NCI-H82 treated with DMSO at 0.1 percent for 48 hours (cell line): ENCODE measurements around the gene TMEM150C.

Source experiments
- DNase-seq: peaks from one replicate; lab custom pipeline; 2025; ENCODE audit not compliant: unreplicated experiment; lab: John Stamatoyannopoulos, UW

The TMEM150C gene

DNA sequence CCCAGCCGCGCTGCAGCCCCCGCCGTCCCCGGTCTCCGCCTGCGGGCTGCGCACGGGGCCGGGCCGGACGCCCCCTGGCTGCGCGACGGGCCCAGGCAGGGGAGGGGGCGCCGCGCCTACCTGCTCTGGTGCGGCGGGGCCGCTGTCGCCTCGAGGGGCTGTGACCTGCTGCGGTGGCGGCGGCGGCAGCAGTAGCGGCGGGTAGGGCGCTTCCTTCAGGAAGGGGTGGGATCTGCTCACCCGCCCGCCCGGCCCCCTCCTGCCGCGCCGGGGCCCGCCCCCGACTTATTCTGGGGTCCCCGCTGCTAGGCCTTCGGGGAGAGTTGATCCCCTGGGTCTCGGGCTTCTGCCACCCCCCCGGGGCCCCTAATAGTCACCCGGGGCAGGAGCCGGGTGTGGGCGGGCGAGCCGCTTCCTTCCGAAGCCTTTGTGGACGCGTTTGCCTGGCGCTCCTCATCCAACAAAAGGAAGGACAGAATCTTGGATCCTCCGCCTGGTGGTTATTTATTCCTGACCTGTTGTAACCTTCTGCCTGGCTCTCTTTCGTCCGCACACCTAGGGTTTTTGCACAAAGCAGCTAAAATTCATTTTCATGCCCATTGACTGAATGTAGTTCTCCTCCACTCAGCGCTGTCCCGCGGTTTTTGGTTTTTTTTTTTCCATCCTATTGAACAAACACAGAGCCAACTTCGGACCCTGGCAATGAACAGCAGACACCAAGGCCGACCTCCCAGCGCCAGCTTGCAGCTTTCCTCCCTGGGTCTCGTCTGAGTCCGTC, at the start of gene TMEM150C:
TSS of gene TMEM150C (minus strand) at position 203 of the 778 bp plus-strand sequence. CDS start 57,331 bp downstream, outside the sequence.
- DNase-seq = no peak

DNA sequence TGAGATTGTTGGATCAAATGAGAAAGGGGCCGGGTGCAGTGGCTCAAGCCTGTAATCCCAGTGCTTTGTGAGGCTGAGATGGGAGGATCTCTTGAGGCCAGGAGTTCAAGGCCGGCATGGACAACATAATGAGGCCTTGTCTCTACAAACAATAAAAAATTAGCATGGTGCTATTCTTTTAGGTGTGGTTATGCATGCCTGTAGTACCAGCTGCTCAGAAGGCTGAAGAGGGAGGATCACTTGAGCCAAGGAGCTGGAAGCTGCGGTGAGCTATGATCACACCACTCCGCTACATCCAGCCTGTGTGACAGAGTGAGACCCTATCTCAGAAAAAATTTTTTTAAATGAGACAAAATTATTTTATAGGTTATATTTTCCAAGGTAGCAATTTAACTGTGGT, 49.7 kb upstream of the TMEM150C start:
- DNase-seq = no peak

DNA sequence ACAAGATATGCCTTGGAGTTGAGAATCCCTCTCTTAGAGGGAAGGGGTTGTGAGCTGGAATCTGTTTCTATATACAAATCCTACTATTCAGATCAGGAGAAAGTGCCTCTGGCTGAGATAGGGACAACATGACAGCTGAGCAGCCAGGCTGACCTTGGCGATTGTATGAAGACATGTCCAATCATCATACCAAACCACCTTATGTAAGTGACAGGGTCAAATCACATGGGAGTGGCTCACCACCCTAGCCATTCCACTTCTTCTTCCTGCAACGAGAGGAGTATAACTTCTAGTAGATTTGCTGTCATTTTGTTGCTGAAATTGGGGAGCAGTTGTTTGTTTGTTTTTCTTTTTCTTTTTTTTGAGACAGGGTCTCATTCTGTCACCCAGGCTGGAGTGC, 48.3 kb upstream of the TMEM150C start:
- DNase-seq = no peak

DNA sequence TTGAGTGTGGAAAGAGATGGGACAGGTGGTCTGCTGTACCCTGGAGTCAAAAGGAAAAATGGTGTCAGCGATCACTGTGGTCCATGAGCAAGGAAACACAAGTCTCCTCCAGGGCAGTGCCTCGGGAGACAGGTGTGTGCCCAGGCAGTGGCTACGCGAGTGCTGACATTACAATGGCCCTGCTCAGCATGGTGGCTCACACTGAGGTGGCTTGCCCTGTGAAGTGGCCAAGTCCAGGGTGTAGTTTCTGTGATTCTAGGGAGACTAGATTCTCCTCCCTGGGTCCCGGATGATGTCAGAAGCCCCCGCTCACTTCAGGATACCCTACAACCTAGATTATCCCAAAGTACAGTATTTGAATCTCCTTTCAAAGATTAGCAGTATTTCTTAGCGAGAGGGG, 44.8 kb upstream of the TMEM150C start:
- DNase-seq = no peak

DNA sequence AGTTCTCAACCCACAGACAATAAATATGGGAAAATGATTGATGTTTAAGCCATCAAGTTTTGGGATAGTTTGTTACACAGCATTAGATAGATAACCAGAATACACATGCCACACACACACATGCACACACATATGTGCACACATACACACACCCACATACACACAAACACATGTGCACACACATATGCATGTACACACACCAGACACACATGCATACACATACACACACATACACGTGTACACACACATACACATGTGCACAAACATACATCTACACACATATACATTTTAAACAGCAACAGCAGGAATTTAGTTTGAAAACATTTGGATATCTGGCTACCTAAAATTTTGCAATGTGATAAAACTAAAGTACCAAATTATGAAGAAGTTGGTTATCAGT, 42.7 kb upstream of the TMEM150C start:
- DNase-seq = no peak

DNA sequence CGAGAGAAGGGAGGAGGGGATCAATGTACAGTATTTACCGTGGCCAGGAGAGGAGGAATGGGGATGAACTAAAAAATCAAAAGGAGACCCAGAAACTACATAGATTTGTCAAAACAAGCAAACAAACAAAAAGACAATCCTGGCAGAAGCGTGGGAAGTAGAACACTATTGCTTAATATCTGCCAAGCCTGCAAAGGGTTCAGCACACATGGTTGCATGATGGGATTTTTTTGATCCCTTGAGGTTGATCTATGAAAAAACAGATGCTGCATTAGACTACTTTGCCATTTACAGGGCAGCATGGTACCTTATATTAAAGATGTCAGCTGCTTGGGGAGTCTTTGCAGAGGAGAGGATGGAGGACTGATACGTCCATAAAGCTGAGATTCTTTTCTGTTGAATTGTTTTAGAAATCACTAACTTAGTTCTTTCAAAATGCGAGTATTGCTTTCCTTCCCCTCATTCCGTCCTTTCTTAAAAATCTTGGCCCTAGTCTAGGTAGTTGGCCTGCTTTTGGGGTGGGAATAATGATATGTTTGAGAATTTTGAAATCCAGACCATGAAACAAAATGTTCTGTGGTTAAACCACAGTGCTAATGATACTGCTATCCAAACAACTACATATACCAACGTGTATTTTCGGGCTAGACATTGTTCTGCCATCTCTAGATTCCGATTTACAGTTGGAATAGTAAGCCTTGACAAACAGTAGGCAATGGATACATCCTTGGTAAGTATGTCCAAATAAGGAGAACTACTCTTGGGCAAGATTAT, 39.6 kb upstream of the TMEM150C start:
- DNase-seq = no peak

DNA sequence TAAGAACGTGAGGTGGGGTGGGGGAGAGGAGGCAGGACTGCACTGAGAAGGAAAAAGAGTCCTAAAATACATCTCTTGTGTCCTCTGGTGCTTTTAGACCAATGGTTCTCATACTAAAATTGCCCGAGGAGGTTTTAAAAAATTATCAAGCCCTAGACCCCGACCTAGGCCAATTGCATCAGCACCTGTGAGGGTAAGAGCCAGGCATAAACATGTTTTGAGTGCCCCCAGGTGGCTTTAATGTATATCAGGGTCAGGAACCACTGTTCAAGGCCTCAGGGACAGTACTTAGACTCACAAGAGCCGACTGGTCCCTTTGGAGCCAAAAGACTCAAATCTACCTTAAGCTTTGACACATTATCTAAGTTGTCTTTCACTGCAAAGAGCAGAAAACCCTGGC, 37.5 kb upstream of the TMEM150C start:
- DNase-seq = no peak

DNA sequence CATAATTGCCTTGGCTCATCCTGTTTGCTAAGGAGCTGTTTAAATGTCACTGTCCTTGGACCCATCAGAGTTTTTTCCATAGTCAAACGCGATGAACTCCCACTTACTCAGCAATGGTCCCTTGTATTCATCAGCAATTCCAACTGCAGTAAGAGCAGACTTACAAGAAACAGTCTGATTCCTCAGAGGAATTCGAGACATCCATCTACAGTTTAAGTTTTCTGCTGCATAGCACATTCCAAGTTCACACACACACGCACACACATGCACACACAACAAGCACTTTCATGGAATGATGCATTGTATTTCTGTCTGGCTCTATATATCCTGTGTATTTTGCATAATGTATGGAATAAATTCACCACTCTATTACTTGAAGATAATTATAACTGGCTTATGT, 32.7 kb upstream of the TMEM150C start:
- DNase-seq = no peak

DNA sequence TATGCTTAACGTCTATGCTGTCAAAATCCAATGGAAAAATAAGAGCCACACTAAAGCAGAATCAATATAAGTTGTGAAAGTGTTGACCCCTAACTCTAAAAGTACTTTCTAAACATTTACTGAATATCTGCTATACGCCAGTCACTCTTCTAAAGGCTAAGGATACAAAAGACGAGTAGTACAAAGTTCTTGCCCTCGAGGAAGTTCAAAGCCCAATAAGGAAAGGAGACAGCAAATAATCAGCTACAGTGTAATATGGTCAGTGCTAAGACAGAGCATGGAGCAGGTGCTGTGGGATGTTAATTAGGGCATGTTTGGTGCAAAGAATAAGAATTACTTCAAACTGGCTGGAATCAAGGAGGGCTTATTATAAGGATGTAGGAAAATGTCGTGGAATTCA, 31.6 kb upstream of the TMEM150C start:
- DNase-seq = no peak

DNA sequence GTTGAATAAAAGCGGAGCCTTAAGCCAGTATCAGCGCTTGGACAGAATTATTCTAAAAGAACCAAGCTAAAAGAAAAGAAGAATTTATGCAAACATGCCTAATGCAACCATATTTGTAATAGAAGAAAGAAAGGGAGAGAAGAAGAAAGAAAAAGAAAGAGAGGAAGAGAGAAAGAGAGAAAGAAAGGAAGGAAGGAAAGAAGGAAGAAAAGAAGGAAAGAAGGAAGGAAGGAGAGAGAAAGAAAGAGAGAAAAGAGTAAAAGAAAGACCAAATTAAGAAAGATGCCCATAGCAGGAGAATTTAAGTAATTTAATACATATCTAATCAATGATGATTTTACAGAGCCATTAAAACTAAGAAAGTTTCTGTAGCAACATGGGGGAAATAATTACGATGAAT, 30.9 kb upstream of the TMEM150C start:
- DNase-seq = no peak

DNA sequence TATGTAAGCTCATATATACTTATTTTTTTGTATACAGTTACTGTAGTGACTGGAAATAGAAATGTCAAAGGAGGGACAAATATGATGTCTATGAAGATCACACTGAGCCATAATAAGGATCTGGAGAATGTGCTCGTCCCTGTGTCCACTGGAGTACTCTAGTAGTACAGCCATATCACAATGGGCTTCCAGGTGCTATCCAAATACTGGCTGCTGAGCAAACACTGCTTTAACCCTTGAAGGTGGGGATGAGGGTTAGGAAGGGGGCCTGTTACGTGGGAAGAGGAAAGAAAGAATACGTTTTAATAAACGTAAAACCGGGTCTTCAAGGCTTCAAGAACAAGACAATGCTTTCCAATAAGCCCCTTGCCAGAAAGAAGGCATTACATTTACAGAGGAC, 29.8 kb upstream of the TMEM150C start:
- DNase-seq = no peak

DNA sequence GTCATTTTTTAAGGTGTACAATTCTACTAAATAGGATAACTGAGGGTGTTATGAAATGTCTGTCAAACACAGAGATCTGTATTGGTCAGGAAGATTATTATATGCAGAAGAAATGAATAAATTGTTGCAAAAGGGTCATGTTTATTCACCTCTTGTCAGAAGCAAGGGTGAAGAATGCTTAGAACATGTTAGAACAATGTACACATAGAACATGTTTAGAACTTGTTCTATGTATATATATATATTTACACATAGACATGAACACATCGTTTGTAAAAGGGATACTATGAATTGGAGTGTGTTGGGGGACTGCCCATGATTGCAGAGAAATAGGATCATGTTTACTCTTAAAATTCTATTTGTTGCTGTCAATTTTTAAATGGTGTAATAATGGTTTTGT, 28.0 kb upstream of the TMEM150C start:
- no peak for DNase-seq

DNA sequence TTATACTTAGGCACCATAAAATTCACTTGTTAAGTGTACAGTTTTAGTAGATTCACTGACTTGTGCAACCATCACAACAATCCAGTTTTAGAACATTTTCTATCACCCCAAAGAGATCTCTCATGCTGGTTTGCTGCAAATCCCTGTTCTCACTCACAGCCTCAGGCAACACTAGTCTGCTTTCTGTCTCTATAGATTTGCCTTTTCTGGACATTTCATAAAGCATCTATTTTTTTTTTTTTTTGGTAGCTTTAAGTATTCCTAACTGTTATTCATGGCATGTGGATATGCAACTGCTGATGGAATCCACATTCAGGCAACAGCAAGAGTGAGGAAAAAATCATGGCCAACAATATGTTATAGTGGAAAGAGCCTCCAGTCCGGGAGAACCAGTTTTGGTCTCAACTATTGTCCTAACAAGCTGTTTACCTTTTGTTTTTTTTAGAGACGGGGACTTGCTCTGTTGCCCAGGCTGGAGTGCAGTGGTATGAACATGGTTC, 27.0 kb upstream of the TMEM150C start:
- no peak for DNase-seq

DNA sequence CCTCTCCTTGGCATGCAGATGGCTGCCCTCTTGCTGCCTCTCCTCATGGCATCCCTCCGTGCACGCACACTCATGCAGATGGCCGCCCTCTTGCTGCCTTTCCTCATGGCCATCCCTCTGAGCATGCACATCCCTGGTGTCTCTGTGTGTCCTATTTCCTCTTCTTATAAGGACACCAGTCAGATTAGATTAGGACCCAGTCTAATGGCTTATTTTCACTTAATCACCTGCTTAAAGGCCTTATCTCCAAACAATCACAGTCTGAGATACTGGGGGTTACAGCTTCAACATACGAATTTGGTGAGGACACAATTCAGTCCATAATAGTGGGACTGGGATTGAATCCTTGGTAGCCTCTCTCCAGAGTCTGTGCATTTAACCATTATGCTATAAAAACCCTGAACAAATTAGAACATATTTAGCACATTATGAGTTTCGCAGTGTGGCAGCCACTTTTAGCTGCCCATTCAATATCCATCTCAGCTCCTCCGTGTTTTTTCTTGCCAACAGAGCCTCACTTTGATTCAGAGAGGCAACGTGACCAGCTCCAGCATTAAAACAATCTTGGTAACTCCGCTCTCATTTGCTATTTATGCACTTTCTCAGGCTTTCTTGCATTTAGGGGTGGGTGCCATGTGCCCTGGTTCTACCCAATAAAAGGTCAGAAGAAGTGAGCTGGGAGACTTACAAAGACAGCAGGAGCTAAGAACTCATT, 26.2 kb upstream of the TMEM150C start:
- peak; percentile 3 for DNase-seq

DNA sequence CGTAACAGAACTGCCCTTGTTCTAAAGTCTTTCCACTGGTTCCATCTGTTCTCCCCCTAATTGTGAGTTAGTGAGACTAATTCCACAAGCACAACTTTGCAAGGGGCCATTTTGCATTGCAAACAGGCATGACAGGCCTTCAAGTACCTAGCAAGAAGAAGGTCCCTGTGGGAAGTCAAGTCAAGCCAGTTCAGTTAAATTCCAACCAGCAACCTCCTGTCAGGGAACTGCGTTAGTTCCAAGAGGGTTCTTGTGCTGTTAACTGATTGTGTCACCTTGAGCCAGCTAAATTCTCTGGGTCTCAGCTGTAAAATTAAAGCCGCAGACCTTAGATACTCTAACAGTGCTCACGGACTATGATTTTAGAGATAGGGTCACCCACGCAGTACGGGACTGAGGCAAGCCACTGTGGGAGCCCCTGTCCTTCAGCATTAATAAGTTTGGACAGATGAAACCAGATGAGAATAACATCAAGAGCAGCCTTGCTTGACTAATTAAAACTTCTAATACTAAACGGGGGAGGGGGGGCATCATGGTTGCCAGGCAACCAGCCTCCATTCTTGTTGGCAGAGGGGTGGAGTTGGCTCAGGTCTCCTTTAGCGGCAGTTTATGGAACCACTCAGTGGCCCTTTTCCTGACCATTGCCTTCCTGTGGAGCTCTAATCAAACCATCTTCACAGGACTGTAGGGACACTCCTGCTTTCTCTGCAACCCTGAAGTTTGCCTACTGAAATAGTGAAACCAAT, 24.1 kb upstream of the TMEM150C start:
- no peak for DNase-seq

DNA sequence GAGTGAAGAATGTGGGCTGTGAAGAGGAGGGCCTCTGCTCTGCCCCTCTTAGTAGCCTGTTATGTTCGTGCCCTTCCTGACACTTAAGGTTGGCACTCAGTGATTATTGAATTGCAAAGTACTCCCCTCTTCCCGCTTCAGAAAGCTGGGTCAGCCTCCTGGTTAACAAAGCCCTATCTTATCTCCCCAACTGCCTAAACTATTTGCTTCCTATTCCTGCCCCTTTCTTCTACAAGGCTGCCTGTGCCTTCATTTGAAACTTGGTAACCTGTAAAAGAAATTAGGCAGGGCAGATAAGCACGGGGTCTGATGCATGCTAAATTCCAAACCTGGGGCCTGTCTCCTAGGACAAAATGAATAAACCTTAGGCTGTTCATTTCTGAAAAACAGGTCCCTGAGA, 23.1 kb upstream of the TMEM150C start:
- no peak for DNase-seq

DNA sequence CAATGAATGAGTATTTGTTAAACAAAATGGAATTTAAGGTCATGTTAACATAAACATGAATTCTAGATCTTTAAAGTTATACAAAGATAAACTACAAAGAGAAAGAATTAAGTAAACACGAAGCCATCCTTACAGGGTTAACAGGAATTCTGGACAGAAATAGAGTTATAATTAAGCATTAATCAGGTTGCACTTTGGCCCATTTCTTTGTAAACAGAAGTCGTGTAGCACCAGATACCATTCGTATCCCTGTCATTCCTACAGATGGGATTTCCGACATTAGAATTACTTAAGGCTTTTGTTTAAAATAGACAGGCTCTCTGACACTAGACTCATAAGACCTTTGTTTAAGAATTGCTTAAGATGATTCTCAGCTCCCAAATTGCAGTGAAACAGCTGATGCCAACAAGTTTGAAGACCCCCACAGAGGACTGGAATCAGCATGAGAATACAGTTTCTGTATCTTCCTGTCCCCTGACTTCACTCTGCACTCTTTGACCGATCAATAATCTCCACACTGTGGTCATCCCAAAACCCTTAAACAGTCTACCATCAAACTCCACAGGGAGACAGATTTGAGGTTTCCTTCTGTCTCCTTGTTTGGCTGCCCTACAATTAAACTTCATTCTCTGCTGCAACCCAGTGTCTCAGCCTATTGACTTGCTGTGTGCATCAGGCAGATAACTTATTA, 22.3 kb upstream of the TMEM150C start:
- DNase-seq = no peak

DNA sequence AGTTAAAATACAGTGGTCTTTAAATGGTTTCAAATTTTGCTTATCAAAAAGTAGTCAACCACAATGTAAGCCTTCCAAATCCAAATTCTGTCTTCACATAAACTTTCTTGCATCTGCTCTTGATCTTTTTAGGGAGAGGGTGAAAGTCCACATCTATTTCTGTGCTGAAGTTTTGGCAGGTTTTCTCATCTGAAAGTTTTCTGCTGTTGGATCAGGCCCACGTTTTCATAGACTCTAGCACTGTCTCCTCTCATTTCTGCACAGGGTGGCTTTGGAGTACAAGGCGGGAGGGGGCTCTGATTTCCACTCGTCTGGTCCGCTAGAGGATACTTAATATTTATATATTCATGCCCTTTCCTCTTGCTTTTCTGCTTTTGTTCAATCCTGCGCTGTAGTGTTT, 18.1 kb upstream of the TMEM150C start:
- no peak for DNase-seq

DNA sequence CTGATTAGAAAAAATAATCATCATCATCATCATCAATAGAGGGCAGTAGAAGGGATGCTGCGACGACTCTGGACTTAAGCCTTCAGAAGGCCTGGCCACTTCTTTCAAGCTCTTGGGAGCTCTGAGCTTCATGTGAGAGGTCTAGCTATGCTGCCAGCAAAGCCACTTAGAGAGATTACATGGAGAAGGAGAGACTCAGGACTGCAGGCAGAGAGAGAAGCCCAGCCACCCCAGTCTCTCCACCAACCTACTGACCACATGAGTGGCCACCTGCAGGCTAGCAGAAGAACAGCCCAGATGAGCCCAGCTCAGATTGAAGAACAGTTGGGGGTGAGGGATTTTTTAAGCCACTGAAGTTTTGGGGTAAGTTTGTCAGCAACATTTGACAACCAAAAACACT, 17.1 kb upstream of the TMEM150C start:
- no peak for DNase-seq

DNA sequence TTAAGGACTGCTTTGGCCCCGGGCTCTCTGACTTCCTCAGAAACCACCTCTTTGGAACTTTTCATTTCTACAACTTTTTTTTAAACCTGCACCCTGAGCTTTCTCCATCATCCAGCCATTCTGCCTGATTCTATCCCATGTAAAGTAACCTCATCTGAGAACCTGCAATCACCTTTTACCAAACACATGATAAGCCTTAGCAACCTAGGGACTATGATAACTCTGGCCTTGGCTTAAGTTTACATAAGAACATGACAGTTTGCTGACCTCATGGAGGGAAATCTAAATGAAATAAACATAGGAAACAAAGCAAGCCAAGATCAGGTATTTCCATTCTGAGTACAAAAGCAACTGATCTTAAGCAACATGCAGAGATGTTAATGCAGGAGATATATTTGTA, 15.7 kb upstream of the TMEM150C start:
- no peak for DNase-seq
